ENCODE results near the gene ZNF831.

ZNF831 gene

DNA sequence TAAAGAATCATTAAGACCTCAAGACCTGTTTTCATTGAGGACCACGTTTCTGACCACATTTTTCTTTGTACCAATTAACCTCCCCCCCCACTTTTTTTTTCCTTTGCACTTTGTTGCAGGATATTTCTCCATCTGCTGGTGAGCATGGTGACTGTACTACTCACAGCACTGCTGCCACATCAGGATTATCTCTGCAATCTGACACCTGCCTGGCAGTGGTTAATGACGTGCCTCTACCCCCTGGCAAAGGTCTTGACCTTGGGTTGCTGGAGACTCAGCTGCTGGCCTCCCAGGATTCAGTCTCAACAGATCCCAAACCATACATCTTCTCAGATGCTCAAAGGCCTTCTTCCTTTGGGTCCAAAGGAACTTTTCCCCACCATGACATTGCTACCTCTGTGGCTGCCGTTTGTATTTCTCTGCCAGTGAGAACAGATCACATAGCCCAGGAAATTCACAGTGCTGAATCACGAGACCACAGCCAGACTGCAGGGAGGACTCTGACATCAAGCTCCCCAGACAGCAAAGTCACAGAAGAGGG, 90.2 kb downstream of the ZNF831 start:
- no peak for DNase-seq

GRCh38 chr20:59255256-59255655, 91.6 kb downstream of the ZNF831 start:
- no peak for DNase-seq

DNA sequence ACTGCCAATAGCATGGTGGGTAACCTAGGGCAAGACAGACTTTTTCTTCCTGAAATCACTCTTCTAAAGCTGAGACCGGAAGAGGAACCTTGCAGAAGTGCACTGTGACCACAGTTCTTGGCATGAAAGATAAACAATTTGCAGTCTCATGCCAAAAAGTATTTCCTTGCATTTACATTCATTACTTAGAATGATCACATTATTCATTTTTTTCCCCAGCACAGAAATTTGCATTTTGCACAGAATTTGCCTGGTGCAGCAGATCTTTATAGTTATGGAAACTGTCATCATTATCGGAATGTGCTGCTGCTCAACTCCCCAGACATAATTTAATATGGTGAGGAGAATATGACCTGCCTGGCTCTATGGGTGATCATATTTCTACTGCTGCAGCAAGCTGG, 94.6 kb downstream of the ZNF831 start:
- DNase-seq = no peak

DNA sequence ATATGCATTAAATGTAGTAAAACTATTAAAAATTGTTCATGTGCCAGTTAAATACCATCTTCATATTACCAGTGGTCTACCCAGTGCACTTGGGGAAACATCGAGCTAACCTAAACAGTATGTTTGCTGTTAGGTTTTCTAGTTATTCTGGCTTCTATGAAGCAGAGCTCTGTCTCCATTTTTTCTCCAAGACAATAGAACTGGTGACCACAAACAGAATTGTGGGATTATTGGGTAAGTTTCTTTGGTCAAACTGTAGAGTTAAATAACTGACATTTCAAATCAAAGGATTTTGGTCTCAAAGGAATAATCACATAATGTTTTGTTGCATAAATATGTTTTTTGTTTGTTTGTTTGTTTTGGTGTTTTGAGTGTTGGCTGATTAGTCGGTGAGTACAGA, 96.3 kb downstream of the ZNF831 start:
- DNase-seq = no peak

DNA sequence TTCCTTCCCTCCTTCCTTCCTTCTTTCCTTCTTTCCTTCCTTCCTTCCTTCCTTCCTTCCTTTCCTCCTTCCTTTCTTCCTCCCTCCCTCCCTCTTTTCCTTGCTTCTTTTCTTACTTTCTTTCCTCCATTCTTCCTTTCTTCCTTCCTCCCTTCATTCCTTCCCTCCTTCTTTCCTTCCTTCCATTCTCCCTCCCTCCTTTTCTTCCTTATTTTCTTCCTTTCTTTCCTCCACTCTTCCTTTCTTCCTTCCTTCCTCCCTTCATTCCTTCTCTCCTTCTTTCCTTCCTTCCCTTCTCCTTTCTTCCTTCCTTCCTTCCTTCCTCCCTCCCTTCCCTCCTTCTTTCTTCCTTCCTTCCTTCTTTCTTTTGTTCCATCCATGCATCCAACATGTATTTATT, 101.7 kb downstream of the ZNF831 start:
- no peak for DNase-seq

GRCh38 chr20:59268870-59269269, 105.2 kb downstream of the ZNF831 start:
- no peak for DNase-seq

GRCh38 chr20:59269411-59270025, 105.9 kb downstream of the ZNF831 start:
- DNase-seq = no peak

GRCh38 chr20:59270380-59270779, 106.8 kb downstream of the ZNF831 start:
- DNase-seq = no peak

DNA sequence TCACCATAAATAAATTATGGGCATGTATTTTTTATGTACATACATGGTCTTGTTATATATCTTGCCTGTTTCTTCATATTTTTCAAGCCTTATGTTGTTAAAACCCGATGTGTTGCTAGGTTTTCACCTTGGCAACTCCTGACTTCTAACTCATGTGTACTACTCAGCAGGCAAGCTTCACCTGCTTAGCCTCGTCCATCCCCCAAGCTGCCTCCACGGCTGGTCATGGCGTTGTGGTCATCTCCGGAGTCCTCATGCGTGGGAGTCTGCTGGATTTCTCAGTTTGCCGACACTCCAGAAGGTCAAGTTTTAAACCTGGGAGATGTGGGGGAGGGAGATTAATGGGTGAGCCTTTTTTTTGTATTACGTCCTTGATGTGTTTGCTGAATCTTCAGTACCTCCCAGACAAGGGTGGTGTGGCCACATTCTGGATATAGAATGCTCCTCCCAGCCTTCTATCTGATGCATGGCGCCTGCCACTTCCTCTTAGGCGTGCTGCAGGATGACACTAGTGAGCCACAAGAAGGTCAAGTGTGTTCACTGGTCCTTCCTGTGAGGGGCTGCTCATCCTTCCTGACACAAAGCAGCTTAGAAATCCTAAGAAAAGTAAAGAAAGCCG, 110.2 kb downstream of the ZNF831 start:
- no peak for DNase-seq

DNA sequence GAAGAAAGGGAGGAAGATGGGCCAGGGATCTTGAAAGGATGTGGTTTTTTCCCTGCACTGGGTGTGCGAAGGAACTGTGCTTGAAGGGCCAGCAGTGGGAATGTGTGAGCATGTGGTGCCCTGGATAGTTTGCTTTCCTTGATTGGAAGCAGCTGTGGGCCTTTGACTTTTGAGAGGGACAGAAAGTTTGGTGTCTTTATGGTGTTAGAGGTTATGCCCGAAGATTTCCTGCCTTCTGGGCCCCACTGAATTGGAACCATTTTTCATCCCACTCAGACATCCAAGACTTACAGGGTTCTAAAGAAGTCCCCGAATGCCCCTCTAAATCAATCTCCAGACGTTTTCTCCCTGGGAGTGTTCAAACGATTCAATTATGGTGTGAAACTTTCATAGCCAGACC, 113.3 kb downstream of the ZNF831 start:
- DNase-seq = no peak

DNA sequence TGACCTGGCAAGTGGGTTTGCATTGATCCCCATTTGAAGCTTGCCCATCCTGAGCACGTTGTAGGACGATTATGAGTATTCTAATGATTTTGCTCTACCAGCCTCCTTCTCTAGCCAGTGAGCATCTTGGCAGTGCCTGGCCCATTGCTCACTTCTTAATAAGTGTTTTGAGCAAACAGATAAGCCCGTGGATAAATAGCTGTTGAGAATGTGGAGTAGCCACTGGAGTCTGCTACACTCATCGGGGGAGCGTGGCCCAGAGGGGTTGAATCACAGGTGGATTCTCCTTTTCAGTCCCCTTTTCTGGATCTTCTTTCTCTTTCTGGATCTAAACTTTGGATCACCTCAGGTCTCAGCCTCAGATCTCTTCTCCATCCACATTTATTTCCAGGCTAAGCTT, 120.8 kb downstream of the ZNF831 start:
- DNase-seq = no peak

DNA sequence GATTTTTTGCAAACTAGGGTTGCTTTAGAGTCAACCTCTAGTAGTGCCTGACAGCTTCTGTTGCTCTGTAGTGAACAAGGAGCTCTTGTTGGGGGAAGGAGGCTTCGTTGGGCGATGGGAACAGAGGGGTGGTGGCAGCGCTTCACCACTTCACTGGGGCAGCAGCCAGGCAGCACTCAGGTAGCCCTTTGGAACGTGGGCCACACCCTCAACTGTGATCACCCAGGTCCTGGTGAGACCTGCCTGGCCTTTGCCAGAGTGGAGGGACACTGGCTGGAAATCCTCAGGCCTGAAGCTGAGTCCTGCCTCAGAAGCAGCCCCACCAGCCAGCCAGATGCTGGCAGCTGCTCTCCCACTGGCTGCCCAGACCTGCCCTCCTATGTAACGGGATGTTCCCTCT, 126.4 kb downstream of the ZNF831 start:
- DNase-seq = no peak

GRCh38 chr20:59291740-59292383, 128.2 kb downstream of the ZNF831 start:
- DNase-seq = no peak

DNA sequence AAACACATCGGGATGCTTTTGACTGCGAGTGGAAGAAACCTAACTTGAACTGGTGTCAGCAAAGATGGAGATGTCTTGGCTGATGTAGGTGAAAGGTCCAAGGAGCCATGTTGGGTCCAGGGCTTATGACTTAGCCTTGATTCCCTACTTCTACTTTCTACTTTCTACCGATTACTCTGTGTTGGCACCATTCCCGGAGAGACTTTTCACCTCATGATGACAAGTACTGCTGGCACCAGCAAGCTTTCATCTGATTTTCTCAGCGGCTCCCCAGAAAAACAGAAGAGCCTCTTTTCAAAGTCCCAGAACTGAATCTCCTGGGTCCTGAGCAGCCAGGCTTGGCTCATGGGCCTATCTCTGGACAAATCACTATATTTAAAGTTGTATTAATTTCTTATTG, 131.9 kb downstream of the ZNF831 start:
- no peak for DNase-seq

DNA sequence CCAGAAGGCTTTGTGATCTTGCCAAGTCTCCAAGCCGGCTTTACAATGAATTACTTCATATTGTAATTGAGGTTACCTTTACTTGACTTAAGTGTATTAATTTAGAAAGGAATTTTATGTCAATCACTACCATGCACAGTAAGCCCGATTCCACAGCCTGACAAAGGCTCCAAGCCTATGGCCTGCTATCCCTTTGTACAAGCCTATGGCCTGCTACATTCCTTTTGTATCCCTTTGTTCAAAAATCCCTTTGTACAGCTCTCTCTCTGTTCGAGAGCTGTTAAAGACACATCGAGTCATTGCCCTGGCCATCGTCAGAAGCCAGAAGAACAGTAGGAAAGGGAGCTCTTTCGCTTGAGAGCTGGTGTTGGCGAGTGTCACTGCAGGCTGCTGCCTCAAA, 134.1 kb downstream of the ZNF831 start:
- DNase-seq = no peak

DNA sequence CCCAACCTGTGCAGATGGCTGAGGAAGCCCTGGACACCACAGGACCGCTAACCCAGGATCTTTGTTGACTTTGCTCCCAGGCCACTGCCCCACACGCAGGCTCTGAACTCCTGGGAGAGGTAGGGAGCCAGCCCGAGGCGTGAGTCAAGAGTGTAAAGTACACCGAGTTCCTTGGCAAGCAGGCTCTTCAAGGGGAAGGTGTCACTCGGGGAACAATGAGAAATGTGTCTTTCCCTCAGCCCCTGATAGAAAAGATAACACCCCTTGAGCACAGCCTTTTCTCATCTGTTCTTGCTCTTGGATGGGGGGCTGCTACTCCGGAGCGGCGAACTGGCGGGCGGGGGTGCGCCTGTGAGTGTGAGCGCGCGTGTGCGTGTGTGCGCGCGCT, 136.3 kb downstream of the ZNF831 start:
- DNase-seq = no peak

DNA sequence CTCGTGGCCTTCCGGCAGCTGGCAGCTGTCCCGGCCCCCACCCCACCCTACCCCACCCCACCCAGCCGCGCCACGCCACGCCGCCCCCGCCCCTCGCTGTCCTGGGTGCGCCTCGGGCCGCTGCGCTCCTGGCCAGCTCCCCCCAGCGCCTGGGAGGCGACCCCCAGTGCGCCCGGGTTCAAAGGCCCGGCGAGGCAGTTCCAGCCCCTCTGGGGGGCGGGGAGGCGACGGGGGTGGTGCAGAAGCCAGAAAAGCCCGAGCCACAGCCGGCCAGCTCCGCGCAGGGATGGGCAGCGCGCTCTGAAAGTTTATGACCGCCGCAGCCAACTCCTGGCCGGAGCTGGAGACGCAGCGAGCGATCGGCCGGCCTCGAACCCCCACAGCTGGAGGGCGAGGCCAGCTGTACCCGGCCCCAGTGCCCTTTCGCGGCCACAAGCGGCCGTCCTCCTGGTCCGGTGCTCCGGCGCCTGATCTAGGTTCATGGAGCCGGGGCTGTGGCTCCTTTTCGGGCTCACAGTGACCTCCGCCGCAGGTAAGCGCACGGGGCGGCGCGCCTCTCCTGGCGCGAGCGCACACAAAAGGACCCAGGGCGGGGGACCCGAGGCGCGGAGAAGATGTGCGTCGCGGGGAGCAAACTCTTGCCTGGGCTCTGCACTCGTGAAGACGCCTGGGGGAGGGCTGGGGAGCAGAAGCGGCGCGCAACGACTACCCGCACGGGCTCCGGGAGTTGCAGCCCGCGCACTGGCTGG, 136.9 kb downstream of the ZNF831 start, which contains the start of gene EDN3:
TSS of gene EDN3 (plus strand) at position 279 of the 749 bp plus-strand sequence. CDS start at position 481, 202 bp downstream.
- DNase-seq = no peak

DNA sequence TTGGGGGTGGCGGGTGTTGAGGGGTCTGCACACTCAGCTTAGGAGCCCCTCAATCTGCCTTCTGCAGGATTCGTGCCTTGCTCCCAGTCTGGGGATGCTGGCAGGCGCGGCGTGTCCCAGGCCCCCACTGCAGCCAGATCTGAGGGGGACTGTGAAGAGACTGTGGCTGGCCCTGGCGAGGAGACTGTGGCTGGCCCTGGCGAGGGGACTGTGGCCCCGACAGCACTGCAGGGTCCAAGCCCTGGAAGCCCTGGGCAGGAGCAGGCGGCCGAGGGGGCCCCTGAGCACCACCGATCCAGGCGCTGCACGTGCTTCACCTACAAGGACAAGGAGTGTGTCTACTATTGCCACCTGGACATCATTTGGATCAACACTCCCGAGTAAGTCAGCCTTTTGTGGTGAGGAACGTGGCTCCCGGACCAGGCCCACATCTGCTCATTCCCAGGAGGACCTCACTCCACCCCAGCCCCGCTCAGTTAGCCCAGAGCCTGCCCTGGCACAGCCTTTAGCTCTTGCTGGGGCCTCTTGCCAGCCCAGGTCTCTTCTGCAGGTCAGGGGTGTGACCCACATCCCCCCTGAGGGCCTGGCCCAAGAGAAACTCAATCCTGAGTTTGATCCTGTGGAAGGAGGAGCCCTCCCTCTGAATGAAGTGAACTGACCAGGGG, 137.9 kb downstream of the ZNF831 start:
- no peak for DNase-seq

DNA sequence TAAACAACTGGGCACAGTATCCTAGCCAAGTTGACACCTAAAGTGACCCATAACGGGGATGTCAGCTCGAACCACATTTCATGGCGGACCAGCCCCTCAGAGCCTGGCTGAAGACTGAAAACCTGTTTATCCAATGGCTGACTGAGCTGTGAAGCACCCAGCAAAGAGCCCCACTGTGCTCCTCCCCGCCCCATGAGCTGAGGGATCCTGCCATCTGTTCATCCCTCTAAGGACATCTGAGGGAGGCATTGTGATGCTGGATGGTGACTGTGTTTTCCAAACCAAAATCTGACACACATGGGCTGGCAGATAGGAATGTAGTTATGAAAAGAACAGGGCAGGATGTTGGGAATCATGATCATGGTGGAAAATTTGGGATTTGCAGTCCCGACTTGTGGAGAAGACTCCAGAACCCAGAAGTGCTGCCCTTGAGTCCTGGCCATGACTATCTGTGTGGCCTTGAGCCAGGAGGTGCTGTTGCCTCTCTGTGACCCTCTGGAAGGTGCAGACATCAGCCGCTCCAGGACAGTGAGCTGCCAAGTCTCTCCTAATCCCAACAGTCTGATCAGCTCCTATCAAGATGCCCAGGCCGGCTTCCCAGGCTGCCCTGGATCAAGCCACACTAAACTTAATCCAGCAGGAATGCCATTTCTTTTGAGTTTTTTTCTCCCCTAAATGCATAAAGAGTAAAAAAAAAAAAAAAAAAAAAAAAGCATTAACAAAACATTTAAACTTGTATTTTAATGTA, 142.5 kb downstream of the ZNF831 start:
- no peak for DNase-seq

DNA sequence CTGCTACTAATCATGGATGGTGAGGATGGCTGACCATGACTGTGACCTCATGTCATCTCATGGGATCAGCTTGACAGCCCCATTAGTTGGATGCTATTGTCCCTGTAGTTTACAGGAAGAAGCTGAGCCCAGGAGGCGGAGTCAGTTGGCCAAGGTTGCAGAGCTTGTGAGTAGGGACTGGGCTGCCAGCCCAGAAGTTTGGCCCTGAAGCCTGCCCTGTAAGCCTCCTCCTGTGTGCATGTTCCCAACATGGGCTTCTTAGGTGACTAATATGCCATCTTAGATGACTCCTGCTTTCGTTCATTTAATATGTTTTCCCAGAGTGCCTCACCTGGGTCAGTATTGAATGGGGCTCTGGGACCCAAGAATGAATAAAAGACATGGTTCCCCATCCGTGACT, 143.6 kb downstream of the ZNF831 start:
- no peak for DNase-seq
